Sciatic nerve (tissue), 2 donors: Measurements from ENCODE around the gene LPIN3. TPM values are rescaled to one million over a fixed set of nuclear protein-coding genes. Genes with fewer than 3 reads are reported as not detected.

ENCODE experiments used
- ATAC-seq: fragments of 200-7000 bp; cut with Tn5 transposase; one replicate; pipeline ENCODE4 v1.9.1; 2020; ENCODE audit warnings: mild to moderate bottlenecking, moderate library complexity
- DNase-seq: peaks from one replicate; pipeline ENCODE4 v3.0.0-alpha.2; 2020; ENCODE audit warnings: low spot score
- intact Hi-C: fragments of 100-400 bp; cut with DNase I; formaldehyde crosslinking; loops from one replicate; pipeline ENCODE4 v1.14.2; 2022
- total RNA-seq: library from RNA; stranded (reverse); fragmentation: NEBNext Ultra II Directional; extraction: Animal tissue kit (Norgen Biotek cat#: 25700); gene quantifications from one replicate; pipeline ENCODE4 v1.2.1, GENCODE V29; 2021
- donor health status: DM: no; HTN: no; CAD: no.
- donor health status: DM: no; HTN: no; CAD: no.

The LPIN3 gene
- total RNA-seq, 1 donor from 2014 or later: 12.9 TPM

DNA sequence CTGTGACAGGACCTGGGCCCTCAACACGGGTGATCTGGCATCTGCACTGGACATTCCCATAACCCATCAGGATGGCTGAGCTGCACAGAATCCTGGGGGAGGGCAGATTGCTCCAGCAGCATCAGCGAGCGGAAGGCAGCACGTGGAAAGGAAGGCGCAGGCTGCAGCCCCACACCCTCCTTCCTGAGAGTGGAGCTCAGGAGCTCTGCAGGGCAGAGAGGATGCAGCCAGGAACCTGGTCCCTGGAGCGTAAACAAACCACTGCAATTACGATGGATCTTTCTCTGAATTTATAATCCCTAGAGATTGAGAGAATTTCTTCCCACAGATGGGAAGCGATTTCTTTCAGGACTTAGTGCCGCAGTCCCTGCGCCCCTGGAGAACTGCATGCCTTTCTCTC lies 65.7 kb downstream of the LPIN3 start:
- DNase-seq: no peak
- intact Hi-C loops: no loop called here
- peak; percentile 82 for ATAC-seq

- intact Hi-C loops: no loop called here
- ATAC-seq (no peak), DNase-seq (no peak)
Observed at GRCh38 chr20:41406896-41407444, 66.3 kb downstream of the LPIN3 start.

GRCh38 chr20:41407607-41408006 lies 67.0 kb downstream of the LPIN3 start:
- ATAC-seq: no peak
- DNase-seq: no peak
- intact Hi-C loops: no loop called here

DNA sequence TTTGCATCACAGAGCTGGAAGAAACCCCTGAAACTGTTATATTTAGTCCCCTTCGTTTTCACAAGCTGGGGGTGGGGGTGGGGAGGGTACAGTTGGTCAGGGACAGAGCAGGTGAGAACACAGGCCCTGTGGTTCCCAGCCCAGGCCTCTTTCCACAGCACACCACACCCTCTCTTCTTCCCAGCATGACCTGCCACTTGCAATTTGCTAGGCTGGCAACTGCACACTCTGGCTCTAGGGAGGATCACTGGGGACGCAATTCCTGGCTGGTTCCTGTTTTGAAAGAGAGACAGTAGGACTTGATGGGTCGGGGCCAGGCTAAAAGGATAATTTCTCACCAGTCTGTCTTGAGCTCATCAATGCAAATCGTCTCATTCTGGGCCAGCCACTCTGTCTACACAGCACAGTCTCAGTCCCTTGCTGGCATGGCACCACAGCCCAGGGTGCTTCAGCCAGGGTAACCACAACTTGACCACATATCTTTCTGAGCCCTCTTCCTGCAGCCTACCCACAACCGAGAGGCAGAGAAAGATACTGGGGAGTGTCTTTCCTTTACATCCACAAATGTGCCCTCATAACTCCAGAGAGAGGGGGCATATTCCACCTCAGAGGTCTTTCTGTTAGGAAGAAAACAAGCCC lies 67.7 kb downstream of the LPIN3 start:
- DNase-seq (no peak), ATAC-seq (no peak)
- intact Hi-C loops: no loop called here

- DNase-seq: no peak
- intact Hi-C loops: no loop called here
- ATAC-seq: peak; percentile 19
Observed at GRCh38 chr20:41408986-41409385, 68.4 kb downstream of the LPIN3 start.

Other genes starting within 250 kb of the LPIN3 start
- gene PLCG1, start 203.3 kb upstream of the LPIN3 start, total RNA-seq: 148 TPM
- 39.7 TPM for gene ZHX3, start 23.1 kb upstream of the LPIN3 start, total RNA-seq
- gene EMILIN3, start 26.0 kb downstream of the LPIN3 start, total RNA-seq: 9.9 TPM